GM19324 (cell line): Measurements from ENCODE around the gene PLOD3.

ENCODE experiments used
- ATAC-seq: cut with Tn5 transposase; IDR thresholded peaks from one replicate; pipeline ENCODE4 v1.9.1; 2021; ENCODE audit warnings: mild to moderate bottlenecking, moderate library complexity; ENCODE audit not compliant: unreplicated experiment, low FRiP score

Gene PLOD3

DNA sequence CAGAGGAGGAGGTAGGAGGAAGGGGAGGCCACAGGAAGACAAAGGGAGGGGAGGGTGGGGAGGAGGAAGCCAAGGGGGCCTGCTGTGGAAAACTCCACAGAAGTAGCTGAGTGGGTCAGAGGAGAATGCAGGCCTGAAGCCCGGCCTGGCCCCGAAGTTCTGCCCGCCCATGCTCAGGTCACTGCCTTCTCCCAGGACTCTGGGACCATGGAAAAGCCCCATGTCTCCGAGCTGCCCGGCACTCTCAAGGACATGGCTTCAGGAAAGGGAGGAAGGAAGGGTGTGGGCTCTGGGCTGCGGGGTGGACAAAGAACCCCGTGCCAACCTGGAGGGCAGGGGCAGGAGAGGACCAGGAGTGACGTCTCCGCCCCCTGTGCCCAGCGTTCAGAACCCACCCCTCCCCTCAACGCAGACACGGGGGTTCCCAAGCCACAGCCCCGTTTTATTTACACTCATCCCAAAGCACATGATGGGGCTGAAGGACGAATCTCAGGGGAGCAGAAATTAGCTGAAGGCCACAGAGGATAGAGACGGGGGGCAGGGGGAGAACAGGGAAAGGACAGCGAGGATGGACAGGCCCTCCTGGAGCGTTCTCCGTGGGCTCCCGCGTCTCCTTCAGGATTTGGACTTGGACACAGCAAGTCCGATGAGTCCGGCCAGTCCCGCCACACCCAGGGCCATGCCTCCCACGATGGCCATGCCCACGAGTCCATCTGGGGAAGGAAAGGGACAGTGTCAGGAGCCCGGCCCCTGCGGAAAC lies 22.0 kb upstream of the PLOD3 start:
- no peak for ATAC-seq

DNA sequence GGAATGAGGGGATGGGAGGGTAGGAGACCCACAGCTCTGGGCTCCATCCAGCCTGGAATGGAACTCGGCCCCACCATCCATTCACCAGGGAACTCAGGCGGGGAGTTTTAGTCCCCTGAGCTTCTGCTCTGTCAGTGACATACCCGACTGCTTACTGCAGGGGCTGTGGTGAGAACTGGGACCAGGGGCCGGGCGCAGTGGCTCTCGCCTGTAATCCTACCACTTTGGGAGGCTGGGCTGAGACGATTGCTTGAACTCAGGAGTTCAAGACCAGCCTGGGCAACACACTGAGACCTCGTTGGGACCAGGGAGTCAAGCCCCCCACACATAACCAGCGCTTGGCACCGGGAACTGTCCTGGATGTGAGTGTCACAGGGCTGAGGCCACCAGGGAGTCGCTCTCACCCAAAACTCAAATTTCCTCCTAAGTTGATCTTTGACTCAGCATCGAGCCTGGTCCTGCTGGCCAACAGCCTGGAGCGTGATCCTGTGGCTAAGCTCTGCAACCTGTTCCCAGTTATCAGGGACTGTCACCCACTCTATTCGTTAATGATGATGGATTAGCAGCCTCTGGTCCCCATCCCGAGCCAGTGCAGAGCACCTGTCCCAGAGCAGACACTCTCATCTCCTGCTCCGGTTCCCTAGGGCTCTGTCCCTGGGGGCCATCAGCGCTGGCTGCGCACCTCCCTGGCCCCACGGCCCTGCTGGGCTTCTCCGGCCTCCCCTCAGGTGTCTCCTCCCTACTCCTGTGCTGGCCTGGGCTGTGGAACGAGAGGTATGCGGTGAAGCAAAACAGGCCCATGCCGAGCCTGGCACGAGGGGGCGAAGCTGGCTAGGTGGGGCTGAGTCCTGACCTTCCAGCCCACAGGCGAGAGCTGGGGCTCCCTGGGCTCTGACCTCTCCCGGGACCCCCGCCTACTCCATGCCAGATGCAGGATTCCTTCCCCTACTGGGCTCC lies 21.1 kb upstream of the PLOD3 start:
- ATAC-seq, result no peak

DNA sequence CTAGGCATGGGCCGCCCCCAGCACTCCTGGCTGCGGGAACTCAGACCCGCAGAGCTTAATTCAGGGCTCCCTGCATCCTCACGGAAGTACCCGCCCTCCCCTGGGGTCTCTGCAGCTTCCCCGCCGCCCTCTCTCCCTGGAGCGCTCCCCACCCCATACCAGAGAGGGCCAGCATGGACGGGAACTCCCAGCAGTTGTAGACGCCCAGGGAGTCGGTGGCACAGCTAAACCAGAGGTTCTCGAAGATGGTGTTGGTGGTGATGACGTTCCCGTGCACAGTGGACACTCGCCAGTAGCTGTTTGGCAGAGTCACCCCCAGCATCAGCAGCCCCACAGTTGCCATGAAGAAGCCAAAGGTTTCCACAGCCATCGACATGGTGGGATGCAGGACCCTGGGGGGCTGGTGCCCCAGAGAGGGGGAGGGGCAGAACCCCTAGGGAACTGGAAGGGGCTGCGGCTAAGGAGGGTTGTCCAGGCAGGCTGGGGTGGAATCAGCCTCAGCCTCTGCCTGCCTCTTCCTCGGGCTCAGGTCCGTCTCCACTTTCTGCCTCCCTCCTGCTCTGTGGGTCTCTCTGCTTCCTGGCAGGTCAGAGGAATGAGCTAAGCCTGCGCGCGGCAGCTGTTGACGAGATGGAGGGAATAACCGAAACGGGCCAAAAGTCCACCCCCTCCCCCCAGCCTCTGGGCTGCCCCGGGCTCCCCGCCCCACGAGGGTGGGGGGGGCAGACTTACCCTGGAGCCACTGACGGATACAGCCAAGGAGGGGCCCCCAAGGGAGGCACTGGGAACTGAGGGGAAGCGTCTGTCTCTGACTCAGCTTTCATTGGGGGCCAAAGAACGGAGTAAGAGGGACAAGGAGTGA lies 20.1 kb upstream of the PLOD3 start, which contains the start of gene CLDN15:
Gene CLDN15, minus strand, starts transcription at position 597 of the 862 bp plus-strand sequence. Its CDS starts 221 bp downstream, at position 376.
- no peak for ATAC-seq

DNA sequence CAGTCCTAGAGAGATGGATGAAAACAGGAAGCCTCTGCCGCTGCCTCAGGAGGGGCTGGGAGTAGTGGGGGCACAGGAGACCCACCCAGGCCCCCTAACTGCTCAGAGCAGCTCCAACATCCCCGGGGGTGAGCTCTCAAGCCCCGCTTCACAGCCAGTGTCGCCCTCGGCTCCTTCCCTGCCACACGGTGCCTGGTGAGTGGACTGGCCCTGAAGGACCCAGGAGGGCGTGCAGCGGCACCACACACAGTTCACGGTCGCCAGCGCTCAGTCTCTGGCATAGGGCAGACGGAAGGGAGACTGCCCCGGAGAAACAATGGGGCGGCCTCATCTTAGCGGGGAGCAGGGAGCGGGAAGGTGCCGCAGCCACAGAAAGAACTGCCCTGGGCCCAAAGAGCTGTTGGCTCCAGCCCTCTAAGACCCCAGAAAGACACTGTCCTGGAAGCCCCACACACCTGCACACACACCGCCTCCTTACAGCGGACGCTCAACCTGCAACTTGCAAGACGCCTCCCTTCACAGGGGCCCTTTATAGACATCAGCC lies 19.0 kb upstream of the PLOD3 start:
- ATAC-seq, result no peak

DNA sequence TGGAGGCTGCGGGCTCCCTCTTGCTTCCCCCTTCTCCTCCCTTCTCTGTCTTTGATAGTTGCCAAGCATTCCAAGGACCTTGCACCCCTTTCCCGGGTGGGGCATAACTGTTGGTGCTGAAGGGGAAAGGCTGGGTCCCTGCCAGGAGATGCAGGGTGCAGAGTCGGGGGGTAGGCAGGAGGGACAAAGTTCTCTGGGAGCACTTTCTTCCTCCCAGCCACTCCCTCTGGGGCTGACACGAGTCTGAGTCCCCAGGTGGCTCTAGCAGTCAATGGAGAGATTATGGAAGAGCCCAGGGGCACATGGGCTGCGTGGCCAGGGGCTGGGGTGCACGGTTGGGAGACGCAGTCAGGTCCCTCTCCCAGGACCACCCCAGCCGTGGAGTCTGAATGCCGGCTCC lies 18.1 kb upstream of the PLOD3 start:
- ATAC-seq, result no peak

DNA sequence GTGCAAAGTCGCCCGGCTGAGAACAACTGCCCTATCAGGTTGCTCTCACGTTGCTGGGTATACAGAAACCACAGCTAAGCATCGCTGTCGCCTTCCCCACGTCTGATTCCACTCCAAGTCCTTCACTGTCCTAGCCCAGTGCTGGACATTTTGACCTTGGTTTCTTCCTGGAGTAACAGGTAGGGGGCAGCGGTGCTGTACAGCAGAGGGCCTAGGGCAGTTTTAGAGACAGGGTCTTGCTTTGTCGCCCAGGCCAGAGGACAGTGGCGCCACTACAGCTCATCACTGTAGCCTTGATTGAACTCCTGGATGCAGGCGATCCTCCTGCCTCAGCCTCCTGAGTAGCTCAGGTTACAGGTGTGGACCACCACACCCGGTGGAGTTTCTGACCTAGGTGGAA lies 17.7 kb upstream of the PLOD3 start:
- ATAC-seq, result no peak

DNA sequence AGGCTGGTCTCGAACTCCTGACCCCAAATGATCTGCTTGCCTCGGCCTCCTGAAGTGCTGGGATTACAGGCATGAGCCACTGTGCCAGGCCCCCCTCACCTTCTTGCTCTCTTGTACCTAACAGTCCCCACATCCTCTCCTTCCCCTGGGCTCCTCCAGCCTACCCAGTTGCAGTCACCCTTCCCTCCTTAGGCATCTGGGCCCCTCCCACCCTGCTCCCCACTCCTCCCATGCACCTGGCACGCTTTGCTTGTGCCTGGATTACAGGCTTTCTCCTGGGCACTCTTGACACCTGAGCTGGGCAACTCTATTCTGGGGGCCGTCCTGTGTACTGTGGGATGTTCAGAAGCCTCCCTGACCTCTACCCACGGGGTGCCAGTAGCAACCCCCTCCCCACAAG lies 17.3 kb upstream of the PLOD3 start:
- no peak for ATAC-seq

DNA sequence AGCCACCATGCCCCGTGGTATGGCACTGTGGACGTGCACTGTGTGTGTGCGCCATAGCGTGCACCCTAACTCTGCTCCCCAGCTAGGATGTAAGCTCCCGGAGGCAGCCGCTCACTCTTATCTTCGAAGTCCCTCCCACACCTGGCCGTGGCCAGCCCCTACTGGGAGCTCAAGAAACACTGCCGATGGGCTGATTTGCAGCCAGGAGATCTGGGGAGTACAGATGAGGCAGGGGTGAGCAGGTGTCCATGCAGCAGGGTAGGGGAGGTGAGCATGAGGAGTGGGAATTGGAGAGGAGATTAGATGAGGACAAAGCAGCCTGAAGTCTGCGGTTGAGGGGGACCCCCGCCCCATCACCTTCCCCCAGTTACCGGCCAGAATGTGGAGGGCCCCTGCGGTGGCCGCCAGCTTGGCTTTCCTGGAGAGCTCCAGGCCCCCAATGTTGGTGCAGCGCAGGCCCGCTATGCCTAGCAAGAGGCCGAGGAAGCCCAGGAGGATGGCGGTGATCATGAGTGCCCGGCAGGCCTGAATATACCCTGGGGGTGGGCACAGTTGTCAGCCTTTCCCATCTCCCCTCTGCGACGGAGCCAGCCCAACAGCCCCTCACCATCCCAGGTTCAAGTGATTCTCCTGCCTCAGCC lies 16.6 kb upstream of the PLOD3 start:
- no peak for ATAC-seq

DNA sequence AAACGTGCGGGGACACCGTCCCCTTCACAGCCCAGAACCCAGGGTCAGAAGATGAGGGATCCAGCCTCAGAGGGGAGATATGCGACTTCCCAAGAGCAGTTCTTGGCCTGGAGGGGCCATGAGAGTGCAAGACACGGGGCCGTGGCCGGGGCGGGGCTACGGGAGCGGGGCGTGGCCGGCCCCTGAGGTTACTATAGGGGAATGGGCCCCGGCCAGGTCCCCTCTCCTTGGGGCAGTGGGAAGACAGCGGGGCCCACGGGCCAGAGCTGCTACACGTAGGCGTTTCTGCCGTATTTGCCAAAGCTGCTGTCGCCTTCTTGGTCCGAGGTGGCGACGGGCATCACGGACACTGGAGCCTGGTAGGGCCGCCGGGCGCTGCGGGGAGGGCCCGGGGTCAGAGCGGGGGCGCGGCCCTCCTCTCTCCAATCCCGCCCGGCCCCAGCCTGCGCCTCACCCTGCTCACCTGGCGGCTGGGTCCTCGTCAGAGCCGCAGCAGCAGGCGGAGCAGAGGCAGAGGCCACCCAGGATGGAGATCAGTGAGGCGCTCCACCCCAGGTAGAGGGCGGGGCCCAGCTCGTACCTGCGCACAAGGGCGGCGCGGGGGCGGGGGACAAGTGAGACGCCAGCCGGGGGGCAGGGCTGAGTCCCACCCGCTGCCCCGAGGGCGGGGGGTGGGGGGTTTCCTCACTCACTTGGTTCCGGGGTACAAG lies 14.9 kb upstream of the PLOD3 start:
- ATAC-seq, result no peak

DNA sequence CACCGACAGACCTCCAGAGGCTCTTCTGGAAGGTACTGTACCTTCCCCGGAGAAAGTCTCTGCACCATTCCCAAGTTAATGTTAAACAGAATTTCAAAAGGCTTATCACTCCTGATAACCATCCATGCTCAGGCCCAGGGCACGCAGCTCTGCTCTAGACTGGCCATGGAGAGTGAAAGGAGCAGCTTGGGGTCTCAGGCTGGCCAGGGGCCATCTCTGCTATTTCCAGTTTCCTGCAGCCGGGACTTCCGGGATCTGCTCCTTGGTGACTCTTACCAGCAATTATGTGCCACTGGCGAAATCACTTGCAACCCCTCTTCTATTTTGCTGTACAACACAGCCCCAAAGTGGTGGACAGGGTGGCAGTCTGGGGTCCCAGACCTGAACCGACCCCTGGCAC lies 14.3 kb upstream of the PLOD3 start:
- no peak for ATAC-seq

DNA sequence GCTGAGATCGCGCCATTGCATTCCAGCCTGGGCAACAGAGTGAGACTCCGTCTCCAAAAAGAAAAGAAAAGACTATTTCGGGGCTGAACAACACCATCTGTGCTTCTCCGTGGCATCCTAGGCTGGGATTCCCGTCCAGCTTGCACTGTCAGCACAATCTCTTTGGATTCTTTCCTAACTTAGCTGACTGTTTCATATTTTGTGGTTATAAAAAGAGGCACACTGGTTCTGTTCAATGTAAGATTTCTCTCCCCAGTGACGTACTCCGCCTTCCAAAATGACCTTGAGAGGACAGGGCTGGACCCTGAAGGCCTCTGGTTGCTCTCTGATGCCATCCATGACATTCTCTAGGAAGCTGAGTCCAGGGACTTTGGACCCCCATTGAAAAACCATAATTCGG lies 9.3 kb upstream of the PLOD3 start:
- no peak for ATAC-seq

DNA sequence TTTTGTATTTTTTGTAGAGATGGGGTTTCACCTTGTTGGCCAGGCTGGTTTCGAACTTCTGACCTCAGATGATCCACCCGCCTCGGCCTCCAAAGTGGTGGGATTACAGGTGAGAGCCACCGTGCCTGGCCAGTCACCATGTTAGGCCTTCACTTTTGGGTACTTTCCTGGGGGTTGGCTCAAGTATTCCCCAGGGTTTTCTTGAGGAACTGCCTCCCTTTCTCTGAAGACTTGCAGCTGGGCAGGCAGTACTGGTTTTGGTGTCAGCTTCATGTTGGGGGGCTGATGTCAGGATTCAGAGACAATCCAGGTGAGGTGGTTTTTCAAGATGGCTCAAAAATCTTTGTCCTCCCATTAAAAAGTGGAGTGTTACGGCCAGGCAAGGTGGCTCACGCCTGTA lies 8.3 kb upstream of the PLOD3 start:
- ATAC-seq, result no peak

DNA sequence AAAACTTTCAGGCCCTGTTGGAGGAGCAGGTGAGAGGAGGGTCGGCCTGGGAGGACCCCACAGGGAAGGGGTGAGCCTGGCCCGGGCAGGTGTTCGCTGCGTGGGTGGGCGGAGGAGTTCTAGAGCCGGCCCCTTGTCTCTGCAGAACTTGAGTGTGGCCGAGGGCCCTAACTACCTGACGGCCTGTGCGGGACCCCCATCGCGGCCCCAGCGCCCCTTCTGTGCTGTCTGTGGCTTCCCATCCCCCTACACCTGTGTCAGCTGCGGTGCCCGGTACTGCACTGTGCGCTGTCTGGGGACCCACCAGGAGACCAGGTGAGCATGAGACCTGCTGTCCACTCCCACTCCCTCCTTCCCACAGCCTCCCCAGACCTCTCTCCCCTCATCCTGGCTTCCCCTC lies 6.1 kb upstream of the PLOD3 start:
- no peak for ATAC-seq

DNA sequence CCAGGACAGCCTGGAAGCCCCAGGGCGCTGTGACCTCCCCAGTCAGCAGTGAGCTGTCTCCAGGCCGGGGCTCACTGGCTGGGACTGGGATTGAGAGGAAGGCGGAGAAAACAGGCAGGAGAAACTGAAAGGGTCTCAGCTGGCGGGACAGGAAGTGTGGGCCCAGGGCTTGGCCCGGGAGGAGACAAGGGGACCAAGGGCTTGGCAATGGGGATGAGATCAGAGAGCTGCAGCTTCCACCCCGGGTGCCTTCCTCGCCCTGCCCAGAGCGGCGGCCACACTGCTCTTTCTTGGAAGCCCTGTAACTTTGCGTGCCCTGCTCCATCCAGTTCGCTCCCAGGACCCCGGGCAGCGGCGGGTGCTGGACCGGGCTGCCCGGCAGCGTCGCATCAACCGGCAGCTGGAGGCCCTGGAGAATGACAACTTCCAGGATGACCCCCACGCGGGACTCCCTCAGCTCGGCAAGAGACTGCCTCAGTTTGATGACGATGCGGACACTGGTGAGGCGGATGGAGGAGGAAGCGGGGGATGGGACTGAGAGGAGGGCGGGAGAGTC lies 5.0 kb upstream of the PLOD3 start:
- ATAC-seq, result no peak

DNA sequence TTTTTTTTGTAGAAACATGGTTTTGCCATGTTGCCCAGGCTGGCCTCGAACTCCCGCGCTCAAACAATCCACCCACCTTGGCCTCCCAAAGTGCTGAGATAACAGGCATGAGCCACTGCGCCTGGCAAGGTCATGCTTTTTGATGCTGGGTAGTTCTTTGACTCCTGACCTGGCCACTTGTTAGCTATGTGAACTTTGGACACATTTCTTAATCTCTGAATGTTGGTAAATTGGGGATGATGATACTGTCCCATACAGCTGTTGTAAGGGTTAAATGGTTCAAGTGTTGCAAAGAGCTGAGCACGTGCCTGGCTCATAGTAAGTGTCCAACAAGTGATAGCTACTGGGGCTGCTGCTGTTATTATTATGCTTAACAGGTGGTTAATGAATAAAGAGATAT lies 2.9 kb upstream of the PLOD3 start:
- ATAC-seq, result no peak

DNA sequence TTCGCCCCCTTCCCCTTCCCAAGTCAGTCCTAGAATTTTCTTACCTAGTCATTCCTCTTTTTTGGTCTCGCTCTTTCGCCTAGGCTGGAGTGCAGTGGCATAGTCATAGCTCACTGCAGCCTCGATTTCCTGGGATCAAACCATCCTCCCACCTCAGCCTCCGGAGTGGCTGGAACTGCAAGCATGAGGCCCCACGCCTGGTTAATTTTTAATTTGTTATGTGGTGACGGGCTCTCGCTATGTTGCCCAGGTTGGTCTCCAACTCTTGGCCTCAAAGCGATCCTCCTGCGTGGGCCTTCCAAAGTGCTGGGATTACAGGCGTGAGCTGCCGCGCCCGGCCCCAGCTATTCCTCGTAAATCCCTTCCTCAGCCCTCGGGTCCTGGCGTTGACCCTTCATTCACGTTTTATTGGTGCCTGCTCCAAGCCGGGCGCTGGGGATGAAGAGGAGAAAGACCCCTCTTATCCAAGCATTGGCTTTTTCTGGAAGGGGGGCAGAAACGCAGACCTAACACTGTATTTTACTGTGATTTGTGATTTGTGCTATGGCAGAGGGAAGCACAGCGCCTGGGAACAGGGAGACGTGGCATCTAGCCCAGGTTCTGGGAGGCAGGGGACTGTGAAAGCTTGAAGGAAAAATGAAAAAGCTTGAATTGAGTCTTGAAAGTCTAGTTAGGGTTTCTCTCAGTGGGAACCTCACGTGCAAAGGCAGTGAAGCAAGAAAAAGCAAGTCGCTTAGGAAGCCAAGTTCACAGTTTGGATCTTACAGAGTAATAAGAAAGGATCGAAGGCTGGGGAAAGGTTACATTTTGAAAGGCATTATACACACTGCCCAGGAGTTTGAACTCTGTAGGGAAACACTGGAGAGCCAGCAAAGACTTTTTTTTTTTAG lies 1.1 kb upstream of the PLOD3 start:
- peak; percentile 9 for ATAC-seq

DNA sequence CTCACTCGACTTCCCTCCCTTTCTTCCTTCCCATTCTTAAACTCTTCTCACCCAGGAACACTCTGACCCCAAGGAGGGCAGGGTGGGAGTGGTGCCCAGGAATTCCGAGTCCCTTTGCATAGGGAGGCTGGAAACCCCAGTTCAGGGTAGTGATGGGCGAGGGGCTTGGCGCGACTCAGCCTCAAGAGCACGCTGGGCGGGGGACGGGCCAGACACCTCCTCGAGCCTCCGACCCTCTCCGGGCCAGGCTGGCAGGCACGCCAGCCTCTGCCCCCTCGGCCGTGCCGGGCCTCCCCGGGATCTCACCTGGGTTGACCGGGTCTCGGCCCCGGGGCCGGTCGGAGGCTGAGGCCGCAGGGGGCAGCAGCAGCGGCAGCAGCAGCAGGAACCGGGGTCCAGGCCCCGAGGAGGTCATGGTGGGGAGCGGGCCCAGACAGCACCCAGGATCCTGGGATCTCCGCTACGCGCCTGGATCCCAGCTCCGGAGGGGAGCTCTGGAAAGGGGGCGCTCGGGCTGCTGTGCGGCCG lies 457 bp downstream of the PLOD3 start:
- ATAC-seq, result peak; percentile 12
